Measurements from ENCODE around the gene PRG2.
"Not testable (repeated sequence)": the region's sequence is repeated elsewhere in the genome, so short reads cannot be mapped to it uniquely, and the experiment has no call there.

Gene PRG2

DNA sequence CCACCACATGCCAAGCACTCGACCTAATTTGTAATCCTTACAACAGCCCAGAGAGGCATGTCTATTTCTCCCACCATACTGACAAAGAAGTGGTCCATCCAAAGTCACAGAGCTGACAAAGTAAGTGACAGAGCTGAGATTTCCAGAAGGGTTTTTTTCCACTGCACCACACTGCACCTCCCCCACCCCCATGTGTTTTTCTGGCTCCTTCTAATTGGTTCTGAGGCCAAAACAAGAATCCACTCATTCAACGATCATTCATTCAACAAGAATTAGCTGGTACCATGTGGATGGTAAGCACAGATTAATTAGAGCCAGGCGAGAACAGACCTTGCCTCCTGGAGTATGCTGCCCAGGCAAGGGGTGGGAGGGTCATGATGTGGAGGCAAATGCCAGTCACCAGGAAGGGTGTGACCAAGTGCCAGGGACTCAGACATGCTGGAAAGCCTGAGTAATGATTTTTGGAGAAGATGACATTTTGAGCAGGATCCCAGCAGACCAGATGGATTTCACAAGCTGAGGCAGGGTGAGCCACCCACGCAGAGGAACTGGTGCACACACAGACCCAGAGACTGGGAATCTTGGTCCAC, 14.9 kb upstream of the PRG2 start:
- TF ChIP-seq, protein P1, sequence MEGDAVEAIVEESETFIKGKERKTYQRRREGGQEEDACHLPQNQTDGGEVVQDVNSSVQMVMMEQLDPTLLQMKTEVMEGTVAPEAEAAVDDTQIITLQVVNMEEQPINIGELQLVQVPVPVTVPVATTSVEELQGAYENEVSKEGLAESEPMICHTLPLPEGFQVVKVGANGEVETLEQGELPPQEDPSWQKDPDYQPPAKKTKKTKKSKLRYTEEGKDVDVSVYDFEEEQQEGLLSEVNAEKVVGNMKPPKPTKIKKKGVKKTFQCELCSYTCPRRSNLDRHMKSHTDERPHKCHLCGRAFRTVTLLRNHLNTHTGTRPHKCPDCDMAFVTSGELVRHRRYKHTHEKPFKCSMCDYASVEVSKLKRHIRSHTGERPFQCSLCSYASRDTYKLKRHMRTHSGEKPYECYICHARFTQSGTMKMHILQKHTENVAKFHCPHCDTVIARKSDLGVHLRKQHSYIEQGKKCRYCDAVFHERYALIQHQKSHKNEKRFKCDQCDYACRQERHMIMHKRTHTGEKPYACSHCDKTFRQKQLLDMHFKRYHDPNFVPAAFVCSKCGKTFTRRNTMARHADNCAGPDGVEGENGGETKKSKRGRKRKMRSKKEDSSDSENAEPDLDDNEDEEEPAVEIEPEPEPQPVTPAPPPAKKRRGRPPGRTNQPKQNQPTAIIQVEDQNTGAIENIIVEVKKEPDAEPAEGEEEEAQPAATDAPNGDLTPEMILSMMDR (IDR thresholded peaks at IDR 0.05; ENCODE audit: low read length, missing control alignments): no peak
- DNase-seq (ENCODE audit: low read depth): no peak
- no peak overlapping the region for H3K4me3 ChIP-seq (replicated peaks; ENCODE audit: low read depth, low read length)

DNA sequence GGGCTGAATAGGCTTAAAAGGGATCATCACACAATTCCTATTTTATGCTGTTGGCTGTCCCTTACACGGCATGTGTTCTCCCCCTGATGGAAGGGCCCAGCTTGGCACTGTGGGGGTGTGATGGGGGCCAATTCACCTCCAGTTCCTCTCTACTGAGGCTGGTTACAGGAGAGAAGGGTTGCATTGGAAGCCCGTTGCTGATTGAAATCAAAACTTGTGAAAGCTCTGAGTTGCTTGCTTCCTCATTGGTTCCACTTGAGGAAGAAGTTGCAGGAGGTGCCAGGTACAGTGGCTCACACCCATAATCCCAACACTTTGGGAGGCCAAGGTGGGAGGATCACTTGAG, 13.3 kb upstream of the PRG2 start:
- no peak overlapping the region for H3K4me3 ChIP-seq (replicated peaks; ENCODE audit: low read depth, low read length)
- TF ChIP-seq, protein P1 (IDR thresholded peaks at IDR 0.05; ENCODE audit: low read length, missing control alignments): no peak
- DNase-seq (ENCODE audit: low read depth): no peak

DNA sequence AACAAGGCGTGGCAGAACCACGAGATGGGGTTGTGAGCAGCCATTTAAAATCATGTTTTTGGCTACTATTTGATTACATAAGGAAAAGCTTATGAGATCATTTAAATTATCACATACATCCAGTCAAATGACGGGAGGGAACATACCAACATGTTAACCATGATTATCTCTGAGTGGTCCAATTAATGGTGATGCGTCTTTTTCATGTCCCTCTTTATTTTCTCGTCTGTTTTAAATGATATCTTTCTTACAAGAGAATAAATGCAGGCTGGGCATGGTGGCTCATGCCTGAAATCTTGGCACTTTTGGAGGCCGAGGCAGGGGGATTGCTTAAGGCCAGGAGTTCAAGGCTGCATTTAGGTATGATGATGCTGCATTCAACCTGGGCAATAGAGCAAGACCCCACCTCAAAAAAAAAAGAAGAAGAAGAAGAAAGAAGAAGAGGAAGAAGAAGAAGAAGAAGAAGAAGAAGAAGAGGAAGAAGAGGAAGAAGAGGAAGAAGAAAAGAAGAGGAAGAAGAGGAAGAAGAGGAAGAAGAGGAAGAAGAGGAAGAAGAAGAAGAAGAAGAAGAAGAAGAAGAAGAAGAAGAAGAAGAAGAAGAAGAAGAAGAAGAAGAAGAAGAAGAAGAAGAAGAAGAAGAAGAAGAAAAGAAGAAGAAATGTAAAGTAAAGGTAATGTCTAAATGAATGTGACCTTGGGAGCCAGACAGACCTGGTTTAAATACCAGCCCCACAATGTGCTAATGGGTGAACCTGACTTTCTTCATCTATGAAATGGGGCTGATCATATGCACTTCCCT, 12.8 kb upstream of the PRG2 start:
- DNase-seq (ENCODE audit: low read depth); H3K4me3 ChIP-seq (replicated peaks; ENCODE audit: low read depth, low read length): not testable (repeated sequence)

DNA sequence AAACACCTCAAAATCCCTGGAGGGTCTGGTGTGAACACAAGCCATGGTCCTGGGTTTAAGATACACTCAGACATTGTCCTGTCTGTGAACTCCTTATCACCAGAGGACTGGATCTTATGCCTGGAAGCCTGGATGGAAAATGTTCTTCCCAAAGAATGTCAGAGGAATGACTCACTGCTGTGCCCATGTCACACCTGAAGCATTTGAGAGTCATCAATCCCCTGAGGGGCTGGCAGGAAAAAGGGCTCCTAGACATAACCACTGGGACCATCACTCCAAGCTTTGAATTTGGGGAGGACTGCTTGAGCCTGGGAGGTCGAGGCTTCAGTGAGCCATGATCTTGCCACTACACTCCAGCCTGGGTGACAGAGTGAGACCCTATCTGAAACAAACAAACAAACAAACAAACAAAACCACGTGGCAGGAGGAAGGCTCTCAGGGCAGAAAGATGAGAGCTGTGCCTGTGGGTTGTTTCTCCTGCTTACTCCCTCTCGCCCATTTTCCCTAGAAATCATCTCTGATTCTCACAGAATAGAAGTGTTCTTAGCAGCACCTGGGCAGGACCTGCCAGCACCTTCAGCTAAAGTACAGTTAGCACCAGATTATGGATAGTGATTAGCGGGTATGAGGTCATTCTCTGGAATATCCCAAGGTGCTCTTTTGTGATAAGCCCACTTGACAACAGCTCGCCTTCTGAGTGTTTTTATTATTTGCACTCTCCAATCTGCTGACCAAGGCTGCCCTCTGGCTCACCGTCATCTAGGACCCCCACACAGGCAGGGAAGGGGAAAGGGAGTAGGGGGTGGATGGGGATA, 11.9 kb upstream of the PRG2 start:
- H3K4me3 ChIP-seq (replicated peaks; ENCODE audit: low read depth, low read length): no peak overlapping the region
- TF ChIP-seq, protein P1 (IDR thresholded peaks at IDR 0.05; ENCODE audit: low read length, missing control alignments): no peak
- DNase-seq (ENCODE audit: low read depth): no peak

DNA sequence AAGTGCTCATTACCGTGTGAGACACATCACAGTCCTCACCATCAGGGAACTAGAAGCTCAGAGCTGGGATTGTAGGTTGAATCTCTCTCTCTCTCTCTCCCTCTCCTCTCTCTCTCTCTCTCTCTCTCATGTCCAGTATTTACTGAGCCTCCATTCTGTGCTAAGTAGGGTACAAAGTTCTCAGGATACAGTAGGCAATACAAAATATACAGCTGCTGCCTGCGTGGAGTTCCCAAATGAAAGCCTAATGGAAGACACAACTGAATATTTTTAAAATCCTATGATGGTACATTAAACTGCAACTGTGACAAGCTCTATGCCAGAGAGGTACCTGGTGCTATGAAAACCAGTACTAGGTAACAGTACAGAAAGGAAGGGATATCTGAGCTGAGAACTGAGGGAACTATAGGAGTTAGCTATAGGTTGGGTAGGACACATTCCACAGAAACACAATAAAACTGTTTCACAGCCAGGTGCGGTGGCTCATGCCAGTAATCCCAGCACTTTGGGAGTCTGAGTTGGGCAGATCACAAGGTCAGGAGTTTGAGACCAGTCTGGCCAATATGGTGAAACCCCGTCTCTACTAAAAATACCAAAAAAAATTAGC, 9.6 kb upstream of the PRG2 start:
- TF ChIP-seq, protein P1 (IDR thresholded peaks at IDR 0.05; ENCODE audit: low read length, missing control alignments): no peak
- H3K4me3 ChIP-seq (replicated peaks; ENCODE audit: low read depth, low read length): no peak overlapping the region
- no peak for DNase-seq (ENCODE audit: low read depth)

DNA sequence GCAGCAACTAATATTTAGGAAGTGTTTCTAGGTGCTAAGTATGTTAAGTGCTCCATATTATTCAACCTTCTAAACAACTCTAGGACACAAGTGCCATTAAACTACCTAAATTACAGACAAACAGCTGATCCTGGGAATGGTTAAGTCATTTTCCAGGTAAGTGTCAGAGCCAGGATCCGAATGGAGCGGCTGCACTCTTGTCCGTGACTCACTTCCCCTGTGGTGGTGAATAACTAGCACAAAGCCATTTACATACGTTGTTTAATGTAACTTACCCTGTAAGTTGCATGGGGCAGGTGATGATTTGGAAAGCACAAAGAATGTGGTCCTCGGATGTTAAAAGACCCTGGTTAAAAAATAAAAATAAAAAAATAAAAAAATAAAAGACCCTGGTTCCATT, 8.8 kb upstream of the PRG2 start:
- TF ChIP-seq, protein P1 (IDR thresholded peaks at IDR 0.05; ENCODE audit: low read length, missing control alignments): no peak
- H3K4me3 ChIP-seq (replicated peaks; ENCODE audit: low read depth, low read length): no peak overlapping the region
- no peak for DNase-seq (ENCODE audit: low read depth)

DNA sequence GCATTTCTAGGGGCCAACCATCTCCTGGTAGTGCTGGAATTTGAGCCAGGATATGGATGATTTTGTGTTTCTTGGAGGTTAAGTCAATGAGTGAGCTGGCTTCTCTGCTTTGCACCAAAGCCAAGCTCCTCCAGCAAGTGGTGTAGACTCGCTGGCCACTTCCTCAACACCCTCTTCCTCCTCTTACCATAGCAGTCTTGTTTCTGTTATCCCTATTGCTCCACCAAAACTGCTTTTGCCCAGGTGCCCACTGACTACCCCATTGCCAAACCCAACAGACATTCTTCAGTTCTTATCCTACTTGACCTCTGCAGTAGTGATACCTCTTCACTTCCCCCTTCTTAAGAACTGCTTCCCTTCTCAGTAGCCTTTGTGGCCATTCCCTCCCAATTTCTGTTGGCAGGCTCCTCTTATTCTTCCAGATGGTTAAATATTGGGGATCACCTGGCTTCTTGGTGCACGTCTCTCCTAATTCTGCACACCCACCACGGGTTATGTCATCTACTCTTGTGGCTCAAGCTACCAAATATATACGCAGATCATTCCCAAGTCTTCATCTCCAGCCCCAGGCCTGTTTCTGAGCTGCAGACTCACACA, 7.0 kb upstream of the PRG2 start:
- TF ChIP-seq, protein P1 (IDR thresholded peaks at IDR 0.05; ENCODE audit: low read length, missing control alignments): no peak
- no peak for DNase-seq (ENCODE audit: low read depth)
- no peak overlapping the region for H3K4me3 ChIP-seq (replicated peaks; ENCODE audit: low read depth, low read length)
